GM11168 (cell line): ENCODE data around the gene CDYL.

Experiments
- in situ Hi-C: fragments of 300-500 bp; cut with MboI; formaldehyde crosslinking; loops from one replicate; pipeline ENCODE4 v1.12.0; 2022; ENCODE audit warnings: low sequenced_read_pairs; ENCODE audit not compliant: unreplicated experiment

Gene CDYL, protein sequence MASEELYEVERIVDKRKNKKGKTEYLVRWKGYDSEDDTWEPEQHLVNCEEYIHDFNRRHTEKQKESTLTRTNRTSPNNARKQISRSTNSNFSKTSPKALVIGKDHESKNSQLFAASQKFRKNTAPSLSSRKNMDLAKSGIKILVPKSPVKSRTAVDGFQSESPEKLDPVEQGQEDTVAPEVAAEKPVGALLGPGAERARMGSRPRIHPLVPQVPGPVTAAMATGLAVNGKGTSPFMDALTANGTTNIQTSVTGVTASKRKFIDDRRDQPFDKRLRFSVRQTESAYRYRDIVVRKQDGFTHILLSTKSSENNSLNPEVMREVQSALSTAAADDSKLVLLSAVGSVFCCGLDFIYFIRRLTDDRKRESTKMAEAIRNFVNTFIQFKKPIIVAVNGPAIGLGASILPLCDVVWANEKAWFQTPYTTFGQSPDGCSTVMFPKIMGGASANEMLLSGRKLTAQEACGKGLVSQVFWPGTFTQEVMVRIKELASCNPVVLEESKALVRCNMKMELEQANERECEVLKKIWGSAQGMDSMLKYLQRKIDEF

DNA sequence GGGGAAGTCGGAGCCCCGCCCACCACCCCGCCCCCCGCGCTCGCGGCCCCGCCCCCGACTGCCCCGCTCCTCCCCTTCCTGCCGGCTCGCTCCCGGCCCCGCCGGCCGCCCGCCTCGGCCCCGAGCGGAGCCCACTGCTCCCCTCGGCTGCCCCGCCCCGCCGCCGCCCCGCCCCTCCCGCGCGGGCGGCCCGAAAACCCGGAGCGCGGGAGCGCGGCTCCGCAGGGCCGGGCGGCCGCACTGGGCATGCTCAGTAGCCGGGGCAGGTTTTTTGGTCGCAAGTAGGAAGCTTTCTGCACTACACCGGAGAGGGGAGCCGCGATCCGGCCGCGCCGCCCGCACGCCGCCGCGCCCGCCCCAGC lies at the start of gene CDYL:
Gene CDYL (plus strand): TSS at position 274 of the 362 bp plus-strand sequence. CDS start 380 bp downstream, outside the sequence.
- in situ Hi-C loops = no loop called here

DNA sequence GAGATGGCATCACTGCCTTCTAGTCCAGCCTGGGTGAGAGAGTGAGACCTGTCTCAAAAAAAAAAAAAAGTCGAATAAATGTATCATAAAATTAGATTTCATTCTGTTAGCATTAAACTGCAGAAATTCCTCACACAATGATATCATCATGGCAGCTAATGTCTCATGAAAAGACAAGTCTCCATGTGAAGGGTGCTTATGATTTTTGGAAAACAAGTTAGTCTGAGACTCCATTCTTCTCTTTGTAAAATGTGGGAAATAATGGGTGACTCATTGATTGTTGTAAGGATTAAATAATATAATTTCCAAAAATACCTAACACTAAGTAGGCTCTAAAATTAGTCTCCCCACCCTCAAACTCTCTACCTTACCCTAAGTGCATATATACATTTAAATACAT lies 49.6 kb upstream of the CDYL start:
- in situ Hi-C loops = no loop called here

DNA sequence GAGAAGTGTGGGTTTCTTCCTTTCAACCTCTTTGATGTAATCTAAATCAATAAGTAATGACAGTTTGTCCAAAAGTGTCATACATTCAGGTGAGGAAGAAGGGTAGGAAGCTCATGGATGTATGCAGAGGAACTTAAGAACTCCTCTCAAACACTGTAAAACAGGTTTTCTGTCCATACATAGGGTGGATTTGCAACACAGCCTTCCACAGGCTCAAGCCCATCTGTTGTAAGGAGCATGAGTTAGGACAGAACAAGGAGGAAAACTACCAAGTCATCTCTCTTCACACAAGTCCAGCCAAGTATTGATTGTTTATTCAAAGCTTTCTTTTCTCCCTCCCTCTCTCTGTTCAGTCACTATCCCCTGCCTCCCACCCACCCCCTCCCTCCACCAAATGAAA lies 49.0 kb upstream of the CDYL start:
- in situ Hi-C loops = no loop called here

DNA sequence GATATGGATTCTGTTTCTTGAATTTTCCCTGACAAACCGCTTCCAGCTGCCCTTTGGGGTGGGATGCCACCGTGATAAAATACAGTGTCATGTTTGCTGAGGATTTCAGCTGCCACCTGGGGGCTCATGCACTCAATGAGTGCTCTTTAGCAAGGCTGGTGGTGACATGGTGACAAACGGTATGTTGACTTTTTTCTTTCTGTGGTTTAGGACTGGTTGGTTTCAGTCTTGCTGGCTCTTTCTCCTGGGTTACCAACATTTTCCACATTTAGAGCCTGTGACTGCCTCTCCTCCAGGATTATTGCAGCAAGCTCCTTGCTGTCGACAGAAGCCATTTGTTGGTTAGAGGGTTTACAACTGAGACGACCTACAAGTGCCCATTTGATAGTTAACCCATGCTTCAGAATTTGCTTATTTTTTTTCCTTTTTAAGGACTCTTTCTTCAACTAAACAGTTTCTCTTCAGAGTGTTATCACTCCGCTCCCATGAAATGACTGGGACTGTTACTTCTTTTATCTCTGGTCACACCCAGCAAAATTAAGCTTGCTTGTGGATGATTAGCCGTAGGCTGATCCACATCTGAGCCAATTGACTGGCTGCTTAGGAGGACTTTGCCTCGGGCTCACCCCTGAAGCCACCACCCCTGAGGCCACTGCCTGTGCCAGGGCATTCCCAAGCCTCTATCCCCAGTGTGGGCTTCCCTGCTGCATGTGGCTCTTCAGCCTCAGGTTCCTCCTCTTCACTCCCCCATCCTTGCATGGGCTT lies 48.4 kb upstream of the CDYL start:
- in situ Hi-C loops = no loop called here

DNA sequence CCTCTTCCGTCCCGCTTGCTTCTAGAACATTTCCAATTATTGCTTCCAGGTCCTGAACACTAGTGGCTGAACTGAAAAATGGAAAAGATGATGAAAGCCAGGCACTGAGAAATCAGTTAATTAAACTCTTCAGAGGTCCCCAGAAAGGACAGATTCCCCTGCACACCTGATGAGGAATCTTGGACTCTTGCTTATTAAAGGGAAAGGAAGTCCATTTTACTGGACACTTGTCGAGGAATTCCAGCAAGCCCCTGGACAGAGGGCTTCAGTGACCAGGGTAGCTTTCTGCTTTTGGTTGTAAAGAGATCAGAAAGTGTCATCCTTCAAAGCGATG lies 47.8 kb upstream of the CDYL start:
- in situ Hi-C loops = no loop called here

DNA sequence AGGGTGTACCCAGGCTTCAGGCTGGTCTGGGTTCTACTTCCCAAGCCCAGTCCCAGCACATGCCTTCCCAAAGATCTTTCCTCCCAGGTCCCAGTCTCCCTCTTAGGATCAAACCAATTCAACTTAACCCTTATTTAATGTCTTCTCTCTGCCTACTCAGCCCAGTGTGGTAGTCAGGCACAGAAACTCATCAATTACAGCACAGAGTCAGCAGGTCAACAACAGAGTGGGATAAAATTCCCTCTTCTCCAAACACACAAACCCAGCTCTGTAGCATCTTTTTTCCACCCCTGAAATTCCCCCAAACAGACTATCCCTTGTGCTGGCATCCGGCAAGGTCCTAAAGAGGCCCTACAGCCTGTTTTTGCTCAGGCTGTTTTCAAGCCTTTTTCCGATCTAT lies 47.3 kb upstream of the CDYL start:
- in situ Hi-C loops = no loop called here

DNA sequence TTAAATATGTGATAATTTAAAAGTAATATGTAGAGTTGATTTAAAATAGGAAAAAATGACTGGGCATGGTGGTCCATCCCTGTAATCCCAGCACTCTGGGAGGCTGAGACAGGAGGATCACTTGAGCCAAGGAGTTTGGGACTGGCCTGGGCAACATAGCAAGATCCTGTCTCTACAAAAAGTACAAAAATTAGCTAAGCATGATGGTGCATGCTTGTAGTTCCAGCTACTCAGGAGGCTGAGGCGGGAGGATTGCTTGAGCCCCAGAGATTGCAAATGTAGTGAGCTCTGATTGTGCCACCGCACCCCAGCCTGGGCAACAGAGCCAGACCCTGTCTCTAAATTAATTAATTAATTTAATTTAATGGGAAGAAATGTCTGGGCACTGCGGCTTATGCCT lies 44.2 kb upstream of the CDYL start:
- in situ Hi-C loops = no loop called here

DNA sequence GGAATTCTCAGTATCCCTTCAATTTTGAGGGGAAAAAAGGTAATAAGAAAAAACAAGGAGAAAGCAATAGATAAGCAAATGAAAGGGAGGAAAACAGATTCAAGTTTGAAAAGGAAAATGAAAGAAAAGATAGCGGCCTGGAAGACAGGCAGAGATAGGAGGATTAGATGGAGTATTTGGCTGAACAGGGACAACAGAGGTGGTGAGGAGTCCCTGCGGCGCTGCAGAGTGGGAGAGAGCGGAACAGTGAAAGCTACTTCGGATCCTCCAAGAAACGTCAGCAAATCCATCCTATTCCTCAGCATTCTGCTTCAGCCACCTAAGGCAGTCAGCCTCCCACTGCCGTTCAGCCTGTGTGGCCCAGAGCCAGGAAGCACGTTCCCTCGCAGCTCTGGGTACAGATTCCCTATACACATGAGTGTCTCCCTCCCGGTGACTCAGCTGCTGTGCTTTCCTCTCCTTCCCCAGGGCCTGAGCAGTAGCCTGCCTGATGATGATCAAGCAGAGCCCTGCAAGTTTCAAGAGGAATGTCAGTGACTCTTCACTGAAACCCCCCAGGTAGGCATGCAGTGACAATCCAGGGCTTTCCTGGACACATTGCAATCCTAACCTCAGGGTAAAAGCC lies 43.4 kb upstream of the CDYL start:
- in situ Hi-C loops = no loop called here

DNA sequence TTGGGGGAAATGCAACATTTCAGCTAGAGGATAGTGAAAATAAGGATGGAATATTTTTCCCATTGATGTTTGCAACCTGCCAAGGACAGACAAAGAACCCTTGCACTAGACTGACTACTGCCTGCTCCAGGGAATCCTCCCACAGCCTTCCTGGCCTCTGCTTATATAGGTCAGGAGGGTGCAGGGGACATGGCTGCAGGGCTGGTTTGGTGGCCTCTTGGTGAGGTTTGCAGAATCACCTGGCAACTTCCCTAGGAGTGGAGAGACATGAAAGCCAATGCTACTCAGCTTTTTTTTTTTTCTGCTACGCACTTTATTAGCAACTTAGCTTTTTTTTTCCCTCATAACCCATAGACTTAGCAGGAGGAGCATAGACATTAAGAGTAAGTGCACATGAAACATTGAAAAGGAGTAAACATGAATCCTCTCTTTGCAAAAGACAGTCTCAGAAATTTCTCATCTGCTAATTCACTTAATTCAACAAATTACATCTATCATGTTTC lies 39.8 kb upstream of the CDYL start:
- in situ Hi-C loops = no loop called here

DNA sequence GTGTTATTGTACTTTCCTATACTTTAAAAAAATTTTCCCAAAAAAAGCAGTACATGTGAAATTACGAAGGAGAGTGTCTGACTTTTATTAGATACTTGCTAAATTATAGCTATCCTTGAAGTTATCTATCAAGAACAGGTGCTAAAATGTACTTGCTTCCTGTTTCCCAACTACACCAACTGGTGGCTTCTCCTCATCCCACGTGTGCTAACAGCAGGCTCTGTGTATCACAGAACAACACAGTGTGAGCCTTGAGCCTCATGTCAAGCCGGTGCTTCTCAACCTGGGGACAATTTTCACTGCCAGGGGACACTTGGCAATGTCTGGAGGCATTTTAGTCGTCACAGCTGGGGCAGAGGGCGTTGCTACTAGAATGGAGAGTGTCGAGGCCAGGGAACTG lies 36.2 kb upstream of the CDYL start:
- in situ Hi-C loops = no loop called here

DNA sequence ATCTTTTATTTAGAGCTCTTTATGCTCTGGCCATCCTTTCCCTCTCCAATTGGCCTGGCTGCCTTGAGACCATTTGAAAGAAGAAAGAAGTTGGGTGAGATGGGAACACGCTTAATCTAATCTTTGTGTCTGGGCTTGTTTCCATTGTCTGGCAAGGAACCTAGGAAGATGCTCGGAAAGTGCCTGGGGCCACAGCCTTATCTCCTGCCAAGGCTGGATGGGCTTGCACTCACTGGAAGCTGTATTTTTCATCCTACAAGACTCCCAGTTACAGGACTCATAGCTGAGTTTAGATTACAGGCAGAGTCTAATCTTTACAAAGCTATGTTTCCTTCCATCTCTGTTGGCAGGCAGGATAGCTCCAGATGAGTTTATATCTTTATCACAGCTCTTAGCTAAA lies 33.1 kb upstream of the CDYL start:
- in situ Hi-C loops = no loop called here

DNA sequence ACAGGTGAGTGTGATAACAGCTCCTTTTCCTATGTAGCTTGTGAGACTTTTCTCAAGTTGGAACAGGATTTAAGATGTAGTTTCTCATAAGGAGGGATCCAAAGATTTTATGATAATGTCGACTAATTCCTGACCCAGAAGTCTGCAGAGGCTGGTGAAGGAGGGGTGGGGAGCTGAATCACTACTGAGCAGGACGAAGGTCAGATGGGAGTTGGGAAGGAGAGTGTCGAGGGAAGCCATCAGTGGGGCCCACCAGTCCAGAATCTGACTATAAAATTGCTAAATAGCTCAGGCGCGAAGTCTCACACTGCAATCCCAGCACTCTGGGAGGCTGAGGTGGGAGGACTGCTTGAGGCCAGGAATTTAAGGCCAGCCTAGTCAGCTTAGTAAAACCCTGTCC lies 32.3 kb upstream of the CDYL start:
- in situ Hi-C loops = no loop called here

DNA sequence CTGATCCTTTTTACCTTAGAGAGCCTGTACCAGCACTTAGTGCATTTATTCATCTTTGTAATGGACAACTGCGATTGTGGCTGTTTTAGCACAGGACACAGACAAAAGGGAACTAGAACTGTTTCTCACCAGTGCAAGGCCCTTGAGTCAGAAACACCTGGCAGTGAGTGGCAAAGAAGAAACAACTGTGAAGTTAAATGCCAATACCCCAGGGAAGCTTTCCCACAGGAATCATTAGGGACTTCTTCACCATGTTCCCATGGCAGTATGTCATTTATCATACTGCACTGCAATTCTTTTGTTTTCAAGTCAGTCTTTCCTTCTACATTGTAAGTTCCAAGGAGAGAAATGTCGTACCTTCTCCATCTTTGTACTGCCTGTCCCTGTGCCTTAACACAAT lies 28.6 kb upstream of the CDYL start:
- in situ Hi-C loops = no loop called here

DNA sequence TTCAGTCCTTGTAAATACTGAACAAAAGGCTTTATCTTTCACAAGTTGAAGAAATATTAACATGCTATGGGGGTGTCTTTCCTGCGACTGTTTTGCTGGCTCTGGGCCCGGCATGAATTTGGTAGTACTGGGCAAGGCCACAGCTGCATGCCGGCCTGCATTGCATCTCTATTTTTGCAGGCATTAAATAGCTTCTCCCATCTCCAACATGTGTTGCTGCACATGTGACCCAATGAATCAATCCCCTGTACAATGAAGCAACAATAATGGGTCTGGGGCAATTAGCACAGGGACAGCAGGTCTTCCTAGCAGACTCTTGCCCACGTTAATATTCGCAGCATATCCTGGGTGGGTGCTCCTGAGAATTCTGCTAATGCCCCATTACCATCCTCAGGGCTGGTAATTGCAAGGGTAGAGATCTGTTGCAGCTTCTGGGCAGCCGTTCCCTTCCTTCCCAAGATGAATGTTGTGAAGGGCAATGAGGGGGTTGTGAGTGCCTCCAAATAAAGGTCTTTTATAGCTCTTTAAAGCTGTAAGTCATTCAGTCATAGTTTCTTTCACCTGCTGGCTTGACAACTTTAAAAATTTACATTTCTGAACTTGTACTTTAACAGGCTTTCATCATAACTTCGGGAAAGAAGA lies 24.3 kb upstream of the CDYL start:
- in situ Hi-C loops = no loop called here

DNA sequence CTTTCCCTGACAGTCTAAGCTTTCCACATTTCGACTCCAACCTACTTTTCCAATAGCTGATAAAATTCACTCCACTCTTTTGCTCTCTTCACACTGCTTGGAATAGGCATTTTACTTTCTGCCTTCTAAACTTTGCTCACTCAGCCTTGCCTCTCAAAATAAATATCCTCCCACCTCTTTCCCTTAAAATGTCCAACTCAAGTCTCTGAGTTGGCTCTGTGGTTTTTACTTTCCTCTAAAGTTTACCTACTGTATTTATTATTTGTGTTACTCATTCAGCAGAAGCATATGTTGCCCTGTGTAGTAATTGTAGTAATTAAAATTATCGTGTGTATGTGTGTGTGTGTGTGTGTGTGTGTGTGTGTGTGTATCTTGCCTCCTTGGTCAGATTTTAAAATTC lies 20.0 kb upstream of the CDYL start:
- in situ Hi-C loops = no loop called here

DNA sequence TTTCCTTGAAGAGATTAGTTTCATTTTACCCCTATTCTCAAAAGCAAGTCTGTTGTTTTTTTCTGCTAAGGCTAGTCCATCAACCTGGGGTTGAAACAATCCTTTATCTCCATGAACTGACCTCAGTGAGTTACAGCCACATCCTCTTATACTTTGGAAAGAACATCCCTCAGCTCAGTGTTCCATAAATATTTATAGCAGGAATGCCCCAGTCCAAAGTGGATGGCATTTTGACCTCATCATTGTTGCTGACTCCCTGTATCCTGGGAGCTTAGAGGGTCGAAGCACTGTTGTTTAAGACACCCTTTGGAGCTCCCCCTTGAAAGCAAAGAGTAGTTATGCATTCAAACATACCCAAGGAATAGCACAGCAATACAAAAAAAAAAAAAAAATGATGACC lies 16.2 kb upstream of the CDYL start:
- in situ Hi-C loops = no loop called here

DNA sequence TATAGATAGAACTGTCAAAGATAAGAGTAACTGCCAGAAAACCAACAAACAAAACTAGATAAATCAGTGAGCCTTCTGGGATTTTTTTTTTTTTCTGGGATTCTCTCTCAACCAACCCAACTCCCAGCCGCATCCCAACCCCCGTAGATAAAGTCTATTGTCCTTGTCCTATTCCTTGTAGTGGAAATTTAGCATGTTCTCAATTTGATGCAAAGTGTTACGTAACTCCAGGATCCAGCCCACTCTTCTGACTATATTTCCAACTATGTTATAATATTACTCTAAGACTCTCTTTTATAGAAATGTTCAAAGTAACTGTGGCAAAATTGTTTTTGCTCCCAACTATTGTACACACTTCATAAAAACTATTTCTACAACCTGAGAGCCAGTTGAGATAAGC lies 15.4 kb upstream of the CDYL start:
- in situ Hi-C loops = no loop called here

DNA sequence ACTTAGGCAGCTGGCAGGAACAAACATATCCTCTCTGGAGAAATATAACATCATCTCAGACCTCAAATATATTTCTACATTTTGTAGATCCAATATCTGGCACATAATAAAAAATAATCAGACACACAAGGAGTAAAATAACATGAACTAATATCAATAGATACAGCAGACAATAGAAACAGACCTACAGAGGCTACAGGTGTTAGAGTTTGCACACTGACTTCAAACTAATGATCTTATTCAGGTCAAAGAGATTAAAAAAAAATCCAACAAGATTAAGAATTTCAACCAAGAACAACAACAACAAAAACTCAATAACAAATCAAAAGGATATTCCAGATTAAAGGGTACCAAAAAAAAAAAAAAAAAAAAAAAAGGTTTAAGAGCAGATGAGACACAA lies 13.9 kb upstream of the CDYL start:
- in situ Hi-C loops = no loop called here

DNA sequence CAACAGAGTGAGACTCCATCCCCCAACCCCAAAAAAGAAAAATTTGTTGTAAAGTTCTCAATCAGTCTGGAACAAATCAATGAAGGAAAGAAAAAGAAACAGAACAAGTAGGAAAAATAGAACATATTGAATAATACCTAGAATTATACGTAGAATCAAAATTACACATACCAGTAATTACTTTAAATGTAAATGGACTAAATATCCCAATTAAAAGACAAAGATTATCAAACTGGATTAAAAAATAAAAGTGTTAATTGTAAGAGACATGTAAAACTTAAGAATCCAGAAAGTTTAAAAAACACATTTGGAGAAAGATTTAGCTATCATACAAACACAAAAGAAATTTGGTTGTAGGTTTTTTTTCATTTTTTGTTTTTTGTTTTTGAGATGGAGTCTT lies 12.3 kb upstream of the CDYL start:
- in situ Hi-C loops = no loop called here

DNA sequence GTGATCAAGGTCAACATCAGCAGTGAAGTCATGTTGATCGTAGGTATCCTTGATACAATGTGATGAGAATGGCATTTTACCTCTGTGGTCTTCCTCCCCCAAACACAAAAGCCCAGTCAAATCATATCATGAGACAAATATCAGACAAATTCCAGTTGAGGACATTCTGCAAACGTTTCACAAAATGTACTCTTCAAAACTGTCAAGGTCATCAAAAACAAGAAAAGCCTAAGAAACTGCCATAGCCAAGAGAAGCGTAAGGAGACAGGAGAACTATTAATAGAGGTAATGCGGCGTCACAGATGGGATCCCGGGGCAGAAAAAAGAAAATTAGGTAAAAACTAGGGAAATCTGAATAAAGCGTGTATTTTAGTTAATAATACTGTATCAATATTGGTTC lies 7.4 kb upstream of the CDYL start:
- in situ Hi-C loops = no loop called here

DNA sequence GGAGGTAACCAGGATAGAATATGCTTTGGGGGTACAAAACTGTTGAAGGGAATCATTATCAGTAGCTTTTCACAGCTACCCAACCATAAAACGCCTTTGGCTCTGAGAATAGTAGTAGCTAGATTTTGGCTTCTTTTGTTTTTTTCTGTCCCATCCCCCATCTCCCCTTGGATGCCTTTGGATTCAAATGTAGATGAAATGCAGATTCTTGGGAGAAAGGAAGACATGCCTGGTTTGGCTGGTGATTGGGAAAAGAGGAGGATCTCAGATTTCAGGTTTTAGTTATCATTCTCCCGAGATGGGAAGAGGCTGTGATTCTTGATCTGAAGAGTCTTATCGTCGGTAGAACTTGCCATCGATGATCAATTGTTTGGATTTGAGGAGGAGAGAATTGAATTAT lies 3.5 kb upstream of the CDYL start:
- in situ Hi-C loops = no loop called here
